Umbilical cord (tissue), 2 donors: ENCODE data around the gene CYP27B1. TPM values are rescaled to one million over a fixed set of nuclear protein-coding genes. Genes with fewer than 3 reads are reported as not detected.

Experiments
- DNase-seq: peaks from one replicate; pipeline ENCODE4 v3.0.0-alpha.2; 2015; ENCODE audit warnings: low spot score
- total RNA-seq: library from RNA; depleted of rRNA; stranded (reverse); fragments of >200 nt; gene quantifications from one replicate; pipeline ENCODE4 v1.2.3, GENCODE V29; 2014; ENCODE audit warnings: low replicate concordance; ENCODE audit not compliant: insufficient read depth

Gene CYP27B1
- total RNA-seq, 1 donor from 2014 or later = not detected

DNA sequence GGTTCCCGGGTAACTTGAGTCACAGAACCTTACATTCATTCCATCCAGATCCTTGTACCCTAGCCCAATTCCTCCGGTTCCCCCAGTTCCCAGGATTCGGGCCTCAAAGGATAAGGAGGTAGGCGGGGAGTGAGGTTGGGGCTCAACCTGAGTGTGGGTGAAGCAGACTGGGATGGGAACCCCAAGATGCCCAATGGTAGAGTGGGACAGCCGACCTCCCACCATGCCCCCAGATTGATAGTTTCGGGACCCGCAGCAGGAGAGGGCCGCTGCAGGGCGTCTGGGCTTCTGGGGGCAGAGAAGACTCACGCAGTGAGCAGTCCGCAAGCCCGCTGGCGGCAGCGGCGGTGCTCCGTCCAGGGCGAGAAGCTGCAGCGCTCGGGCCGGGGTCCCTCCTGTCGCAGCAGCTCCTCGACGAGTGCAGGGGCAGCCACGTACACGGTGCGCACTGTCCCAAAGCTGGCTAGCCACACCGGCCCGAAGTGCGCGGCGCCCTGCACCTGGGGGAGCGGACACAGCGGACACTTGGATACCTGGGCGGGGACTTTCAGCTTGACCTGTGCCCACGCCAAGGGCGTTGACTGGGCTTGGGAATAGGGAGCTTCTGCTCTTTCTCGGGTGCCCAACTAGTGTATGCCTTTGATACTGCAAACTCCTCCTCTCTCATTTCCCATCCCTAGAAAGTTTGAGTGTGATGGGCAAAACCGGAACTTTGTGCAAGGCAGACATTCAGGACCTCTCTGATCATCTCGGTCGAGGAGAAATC is 997 bp downstream of the CYP27B1 start:
- peak; percentile 9 for DNase-seq

DNA sequence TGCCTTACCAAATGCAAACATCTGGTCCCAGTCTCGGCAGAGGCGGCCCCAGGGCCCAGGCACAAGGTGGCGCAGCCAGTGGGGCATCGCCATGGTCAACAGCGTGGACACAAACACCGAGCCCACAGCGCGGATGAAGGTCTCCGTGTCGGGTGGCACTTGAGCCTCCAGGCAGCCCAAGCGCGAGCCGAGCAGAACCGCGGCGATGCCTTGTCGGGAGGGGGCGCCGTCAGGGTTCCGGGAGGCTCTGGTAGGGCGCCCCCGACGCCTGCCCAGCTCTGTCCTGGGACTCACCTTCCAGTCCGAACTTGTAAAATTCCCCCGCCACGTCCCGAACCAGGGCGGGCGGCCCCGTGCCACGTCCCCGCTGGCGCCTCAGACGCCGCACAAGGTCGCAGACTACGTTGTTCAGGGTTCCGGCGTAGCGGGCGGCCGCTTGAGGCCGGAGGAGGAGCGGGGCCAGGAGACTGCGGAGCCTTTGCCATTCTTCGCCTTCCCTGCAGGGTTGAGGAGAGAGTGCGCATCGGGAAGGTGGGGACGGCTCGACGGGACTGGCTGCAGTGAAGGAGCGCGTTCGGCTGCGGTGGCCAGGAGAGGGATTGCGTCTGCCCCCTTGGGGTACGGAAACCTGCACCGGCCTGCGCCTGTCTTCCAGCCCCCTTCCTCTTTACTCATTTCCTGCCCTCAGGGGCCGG is 1.7 kb downstream of the CYP27B1 start:
- peak; percentile 17 for DNase-seq

DNA sequence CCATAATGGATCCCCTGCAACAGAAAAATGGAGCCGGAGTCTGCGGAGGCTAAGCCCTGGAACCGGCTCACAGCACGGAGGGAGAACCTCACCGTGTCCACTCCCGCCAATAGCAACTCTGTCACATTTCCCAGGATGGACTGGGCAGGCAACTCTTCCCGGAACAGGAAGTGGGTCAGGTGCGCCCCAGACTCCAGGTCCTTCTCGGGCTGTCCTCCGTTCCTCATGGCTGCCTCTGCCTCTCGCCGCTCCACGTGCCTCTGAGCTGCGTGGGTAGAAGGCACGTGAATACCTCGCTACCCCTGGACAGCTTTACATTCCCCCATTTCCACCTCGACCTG is 2.2 kb downstream of the CYP27B1 start:
- DNase-seq = no peak

DNA sequence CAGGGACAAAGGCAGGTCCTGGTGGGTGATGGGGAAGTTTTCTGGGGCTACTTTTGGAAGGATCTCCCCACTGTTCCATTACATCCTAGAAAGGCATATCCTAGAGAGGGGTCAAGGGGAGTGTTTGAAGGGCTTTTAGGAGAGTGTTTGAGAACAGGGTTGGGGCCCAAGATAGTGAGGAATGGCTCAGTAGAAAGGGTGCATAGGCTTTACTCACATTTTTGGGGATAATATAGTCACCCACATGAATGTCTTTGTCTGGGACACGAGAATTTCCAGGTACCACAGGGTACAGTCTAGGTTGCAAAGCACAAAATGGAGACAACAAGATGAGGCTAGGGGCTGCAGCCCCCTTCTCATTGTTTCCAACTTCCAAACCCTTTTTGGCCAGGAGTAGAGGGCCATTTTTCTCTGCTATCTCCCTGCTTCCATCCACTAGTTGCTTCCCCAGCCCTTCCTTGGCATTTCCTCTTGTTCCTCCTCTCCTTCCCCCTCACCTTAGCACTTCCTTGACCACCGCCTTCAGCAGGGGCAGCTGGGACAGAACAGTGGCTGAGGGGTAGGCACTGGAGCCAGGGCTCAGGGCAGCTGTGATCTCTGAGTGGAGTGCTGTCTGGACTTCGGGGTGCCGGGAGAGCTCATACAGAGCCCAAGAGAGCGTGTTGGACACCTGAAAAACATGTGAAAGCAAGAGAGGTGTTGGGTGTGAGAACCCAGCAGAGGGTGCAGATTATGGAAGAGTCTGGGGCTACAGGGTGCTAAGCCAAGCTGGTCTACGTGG is 2.8 kb downstream of the CYP27B1 start:
- no peak for DNase-seq

DNA sequence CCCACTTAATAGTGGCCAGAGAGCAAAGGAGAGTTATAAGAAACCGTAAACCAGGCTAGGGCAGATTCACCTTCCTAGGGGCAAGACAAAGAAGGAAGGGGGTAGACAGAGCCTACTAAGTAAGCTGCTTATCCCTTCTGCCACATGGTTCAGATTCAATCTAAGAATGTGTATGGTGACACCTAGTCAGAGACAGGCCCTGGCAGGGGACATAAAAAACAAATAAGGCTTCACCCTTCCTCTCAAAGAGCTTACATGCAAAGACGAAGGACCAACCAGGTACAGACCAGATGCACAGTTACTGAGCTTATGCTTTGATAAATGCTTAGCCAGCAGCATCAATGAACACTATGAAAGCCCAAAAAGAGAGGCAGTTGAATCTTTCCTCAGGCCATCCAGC is 4.4 kb downstream of the CYP27B1 start:
- DNase-seq = no peak

DNA sequence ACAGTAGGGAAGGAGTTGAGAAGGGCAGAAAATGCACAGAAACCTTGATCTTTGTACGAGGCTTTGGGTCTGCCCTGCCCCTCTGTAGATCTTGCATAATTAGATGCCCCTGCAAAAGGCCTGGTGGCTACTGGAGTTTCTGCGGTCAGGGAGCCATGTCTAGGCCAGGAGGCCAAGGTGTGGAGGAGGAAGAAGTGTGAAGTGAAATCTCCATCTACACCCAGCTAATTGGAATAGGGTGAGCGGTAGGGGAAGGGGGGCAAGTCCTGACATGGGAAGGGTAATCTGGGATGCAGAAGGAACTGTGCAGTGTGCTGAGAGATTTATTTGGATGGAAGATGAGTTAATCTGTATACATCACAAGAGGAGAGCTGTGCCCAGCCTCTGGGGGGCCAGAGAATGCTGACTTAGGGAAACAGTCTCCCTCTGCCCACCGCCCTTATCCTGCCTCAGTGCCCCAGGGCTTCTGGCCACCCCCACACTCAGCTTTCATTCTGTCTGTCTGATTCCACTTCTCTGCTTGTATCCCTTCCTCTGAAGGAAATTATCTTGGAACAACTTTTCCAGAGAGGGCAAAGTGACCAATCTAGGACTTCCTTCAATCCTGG is 5.4 kb downstream of the CYP27B1 start:
- DNase-seq = no peak

DNA sequence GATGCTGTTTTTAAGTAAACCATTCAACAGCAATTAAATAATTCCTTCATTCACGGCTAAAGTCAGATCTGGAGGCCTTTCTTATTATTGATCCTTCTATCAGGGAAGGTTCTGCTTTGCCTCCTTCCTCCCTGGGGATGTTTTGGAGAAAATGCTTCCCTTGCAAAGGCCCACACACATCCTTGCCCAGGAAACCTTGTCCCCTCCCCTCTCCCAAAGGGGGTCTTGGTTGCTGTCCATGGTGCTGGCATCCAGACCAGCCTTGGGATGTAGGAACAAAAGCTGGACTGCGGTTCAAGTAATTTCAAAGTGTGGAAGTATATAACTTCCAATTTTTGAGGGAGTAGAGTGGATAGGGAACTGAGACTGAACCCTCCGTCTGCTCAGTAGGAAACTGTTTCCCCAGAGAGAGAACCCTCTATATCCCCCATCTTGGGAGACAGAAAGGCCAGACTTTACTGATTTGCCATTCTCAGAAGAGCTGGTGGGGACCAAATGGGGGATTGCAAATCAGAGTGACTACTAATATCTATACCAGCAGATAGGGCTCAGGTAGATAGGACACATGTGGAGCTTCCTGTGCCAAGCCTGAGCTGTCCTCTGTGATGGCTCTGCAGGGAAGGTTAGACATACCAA is 6.4 kb downstream of the CYP27B1 start:
- DNase-seq = no peak

DNA sequence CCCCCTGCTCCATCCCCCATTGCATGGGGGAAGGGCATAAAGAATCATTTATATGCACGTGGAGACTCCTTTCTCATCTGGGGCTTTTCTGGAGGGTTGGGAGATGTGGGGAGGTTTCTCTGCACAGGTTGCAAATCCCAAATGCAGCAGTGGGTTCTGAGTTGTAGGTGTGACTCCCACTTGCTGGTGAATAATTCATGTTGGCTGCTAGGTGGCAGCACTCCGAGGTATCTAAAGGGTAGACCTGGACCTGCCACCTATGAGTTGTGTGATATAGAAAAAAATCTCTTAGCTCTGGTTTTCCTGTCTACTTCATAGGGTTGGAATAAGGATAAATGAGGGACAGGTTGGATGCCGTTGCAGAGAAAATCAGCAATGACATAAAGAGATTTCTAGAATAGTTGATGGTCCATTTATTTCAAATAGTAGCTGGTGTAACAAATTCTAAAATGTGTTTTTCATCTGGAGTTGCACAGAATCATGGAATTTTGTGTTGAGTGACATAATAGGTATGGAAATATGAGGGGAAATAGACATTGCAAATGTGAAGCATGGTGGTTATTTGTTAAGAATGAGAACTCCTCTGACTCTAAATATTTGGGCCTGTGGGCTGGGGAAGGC is 7.4 kb downstream of the CYP27B1 start:
- no peak for DNase-seq

- no peak for DNase-seq
Measured at GRCh38 chr12:57758552-57759359, 8.1 kb downstream of the CYP27B1 start.

GRCh38 chr12:57757771-57758170 is 9.1 kb downstream of the CYP27B1 start:
- no peak for DNase-seq

- no peak for DNase-seq
Measured at GRCh38 chr12:57756406-57757341, 10.2 kb downstream of the CYP27B1 start.

GRCh38 chr12:57755454-57756372 is 11.2 kb downstream of the CYP27B1 start:
- no peak for DNase-seq

DNA sequence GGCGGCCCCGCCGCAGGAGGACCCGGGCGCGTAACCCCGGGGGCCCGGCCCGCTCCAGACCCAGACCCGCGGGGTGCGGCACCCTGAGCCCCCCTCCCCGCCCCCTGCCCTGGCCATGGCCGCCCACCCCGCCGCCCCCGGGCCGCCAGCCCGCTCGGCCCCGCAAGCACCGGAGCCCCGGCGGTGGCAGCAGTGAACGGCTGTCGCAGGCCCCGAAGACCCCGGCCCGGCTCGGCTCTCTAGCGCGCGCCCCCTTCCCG is 11.8 kb downstream of the CYP27B1 start:
- no peak for DNase-seq

DNA sequence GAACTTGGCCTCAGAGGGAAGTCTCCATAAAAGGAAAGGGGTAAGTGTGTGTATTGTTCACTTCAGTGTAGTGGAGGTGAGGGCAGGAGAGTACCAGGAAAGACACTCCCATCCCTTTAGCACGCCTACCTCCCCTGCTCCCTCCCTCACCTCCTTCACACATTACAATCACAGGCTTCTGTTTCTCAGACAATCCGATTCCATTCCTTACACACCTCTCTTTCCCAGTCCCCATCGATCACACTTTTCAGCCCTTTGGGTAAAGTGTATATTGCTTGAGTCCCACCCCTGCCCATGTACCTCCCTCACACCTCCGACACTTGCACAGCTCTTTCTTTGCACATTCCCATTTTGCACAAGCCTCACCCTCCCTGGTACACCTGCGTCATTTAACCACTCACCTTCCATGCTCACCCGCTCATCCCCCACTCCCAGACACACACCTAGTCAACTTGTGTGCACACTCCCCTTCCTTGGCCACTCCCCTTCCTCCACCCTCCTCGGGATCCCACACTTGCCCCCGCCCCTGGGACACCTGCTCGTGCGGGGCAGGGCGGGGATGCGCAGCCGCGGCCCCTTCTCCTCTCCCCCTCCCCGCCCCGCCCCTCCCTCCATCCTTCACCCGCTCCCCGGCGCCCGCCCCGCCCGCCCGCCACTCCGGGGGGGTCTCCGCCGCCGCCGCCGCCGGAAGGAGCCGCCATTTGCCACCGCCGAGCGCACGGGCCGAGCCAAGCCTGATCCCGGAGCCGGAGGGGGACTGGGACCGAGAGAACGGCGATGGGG is 12.3 kb downstream of the CYP27B1 start, which contains the start of gene MARCHF9:
Gene MARCHF9 (plus strand): TSS at position 693 of the 783 bp plus-strand sequence. CDS start 426 bp downstream, outside the sequence.
- DNase-seq = peak; percentile 55

GRCh38 chr12:57753756-57754337 is 13.0 kb downstream of the CYP27B1 start:
- no peak for DNase-seq

DNA sequence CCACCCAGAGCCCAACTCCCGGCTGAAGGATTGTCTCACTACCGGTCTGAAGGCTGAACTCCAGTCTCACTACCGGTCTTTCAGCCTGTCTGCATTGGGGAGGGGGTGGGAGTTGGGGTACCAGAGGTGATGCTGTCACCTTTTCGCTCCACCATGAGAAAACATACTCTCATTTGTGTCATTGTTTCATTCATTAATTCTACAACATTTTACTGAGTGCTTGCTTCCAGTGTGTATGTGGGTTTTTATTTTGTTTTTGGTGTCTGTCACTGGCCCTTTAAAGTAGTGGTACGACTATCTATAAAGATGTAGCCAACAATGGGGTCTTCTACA is 14.2 kb downstream of the CYP27B1 start:
- DNase-seq = no peak
